Measurements from ENCODE around the gene NCKAP5.
A peak's percentile ranks its signal among the peaks of the same experiment; 100 is the strongest.

NCKAP5 gene

GRCh38 chr2:132656266-132656975, 911.8 kb downstream of the NCKAP5 start:
- no peak for TF ChIP-seq L3MBTL2 (conservative IDR thresholded peaks at IDR 0.05)
- TF ChIP-seq HDGF (IDR thresholded peaks at IDR 0.05; ENCODE audit: borderline replicate concordance), result no peak
- TF ChIP-seq PKNOX1 (IDR thresholded peaks at IDR 0.05), result no peak
- TF ChIP-seq FOXM1 (IDR thresholded peaks at IDR 0.05; ENCODE audit: borderline replicate concordance), result no peak
- no peak for TF ChIP-seq SUZ12 (IDR thresholded peaks at IDR 0.05)
- TF ChIP-seq ARNT (IDR thresholded peaks at IDR 0.05), result no peak
- no peak for TF ChIP-seq FOXK2 (IDR thresholded peaks at IDR 0.05)
- no peak for TF ChIP-seq ZNF384 (IDR thresholded peaks at IDR 0.05)
- TF ChIP-seq TARDBP (IDR thresholded peaks at IDR 0.05), result no peak
- ChIA-PET CTCF (no interaction called here), POLR2A (no interaction called here)

GRCh38 chr2:132654968-132655367, 913.3 kb downstream of the NCKAP5 start:
- POLR2A ChIA-PET, result no interaction called here
- CTCF ChIA-PET, result no interaction called here
- DNase-seq (ENCODE audit: extremely low spot score), result no peak
- TF ChIP-seq L3MBTL2 (conservative IDR thresholded peaks at IDR 0.05) (no peak), NFRKB (IDR thresholded peaks at IDR 0.05) (no peak), TARDBP (IDR thresholded peaks at IDR 0.05) (no peak), PKNOX1 (IDR thresholded peaks at IDR 0.05) (no peak), ELF4 (IDR thresholded peaks at IDR 0.05) (no peak), BHLHE40 (IDR thresholded peaks at IDR 0.05; ENCODE audit: borderline replicate concordance) (no peak), FOXA1 (IDR thresholded peaks at IDR 0.05) (no peak), FOXK2 (IDR thresholded peaks at IDR 0.05) (no peak), ARNT (IDR thresholded peaks at IDR 0.05) (no peak), CTBP1 (IDR thresholded peaks at IDR 0.05; ENCODE audit: borderline replicate concordance) (no peak), LEF1 (IDR thresholded peaks at IDR 0.05; ENCODE audit: borderline replicate concordance) (no peak), SP1 (IDR thresholded peaks at IDR 0.05) (no peak), ZNF384 (IDR thresholded peaks at IDR 0.05) (no peak), FOXM1 (IDR thresholded peaks at IDR 0.05; ENCODE audit: borderline replicate concordance) (no peak), SUZ12 (IDR thresholded peaks at IDR 0.05) (no peak), HDGF (IDR thresholded peaks at IDR 0.05; ENCODE audit: borderline replicate concordance) (no peak)

More at GRCh38 chr2:132656266-132656975, 911.8 kb downstream of the NCKAP5 start:
- DNase-seq (ENCODE audit: extremely low spot score), result no peak

- CTCF ChIA-PET, result interaction anchor here (0.7 kb wide), 1 partner anchor 11 kb away, joined by 7 read pairs; no protein-coding TSS in a partner anchor
- DNase-seq (ENCODE audit: extremely low spot score), result no peak
- TF ChIP-seq TARDBP (IDR thresholded peaks at IDR 0.05) (no peak), CTBP1 (IDR thresholded peaks at IDR 0.05; ENCODE audit: borderline replicate concordance) (no peak), NFRKB (IDR thresholded peaks at IDR 0.05) (no peak), HDGF (IDR thresholded peaks at IDR 0.05; ENCODE audit: borderline replicate concordance) (no peak), FOXM1 (IDR thresholded peaks at IDR 0.05; ENCODE audit: borderline replicate concordance) (no peak), L3MBTL2 (conservative IDR thresholded peaks at IDR 0.05) (no peak), SUZ12 (IDR thresholded peaks at IDR 0.05) (no peak)
- POLR2A ChIA-PET, result no interaction called here
These were observed 913.9 kb downstream of the NCKAP5 start for GRCh38 chr2:132654335-132654734.

GRCh38 chr2:132652474-132652873, 915.8 kb downstream of the NCKAP5 start:
- no peak for TF ChIP-seq CTBP1 (IDR thresholded peaks at IDR 0.05; ENCODE audit: borderline replicate concordance)
- TF ChIP-seq BHLHE40 (IDR thresholded peaks at IDR 0.05; ENCODE audit: borderline replicate concordance), result no peak
- CTCF ChIA-PET, result no interaction called here
- POLR2A ChIA-PET, result no interaction called here
- no peak for DNase-seq (ENCODE audit: extremely low spot score)

GRCh38 chr2:132651115-132652045, 916.9 kb downstream of the NCKAP5 start:
- ChIA-PET CTCF (interaction anchor here (0.7 to 1.1 kb wide), 2 partner anchors 22 to 101 kb away, joined by 3 read pairs; no protein-coding TSS in a partner anchor), POLR2A (no interaction called here)
- DNase-seq (ENCODE audit: extremely low spot score), result peak; percentile 15
- TF ChIP-seq PKNOX1 (IDR thresholded peaks at IDR 0.05) (no peak), HDGF (IDR thresholded peaks at IDR 0.05; ENCODE audit: borderline replicate concordance) (no peak), NFRKB (IDR thresholded peaks at IDR 0.05) (no peak), BHLHE40 (IDR thresholded peaks at IDR 0.05; ENCODE audit: borderline replicate concordance) (no peak), FOXA1 (IDR thresholded peaks at IDR 0.05) (no peak)

GRCh38 chr2:132646540-132647108, 921.6 kb downstream of the NCKAP5 start:
- CTCF ChIA-PET, result no interaction called here
- no peak for DNase-seq (ENCODE audit: extremely low spot score)
- POLR2A ChIA-PET, result interaction anchor here (1.3 kb wide), 1 partner anchor 10 kb away, joined by 3 read pairs; no protein-coding TSS in a partner anchor
- TF ChIP-seq ZNF384 (IDR thresholded peaks at IDR 0.05) (no peak), FOXA1 (IDR thresholded peaks at IDR 0.05) (no peak), CTBP1 (IDR thresholded peaks at IDR 0.05; ENCODE audit: borderline replicate concordance) (no peak), ARNT (IDR thresholded peaks at IDR 0.05) (no peak), SP1 (IDR thresholded peaks at IDR 0.05) (no peak)

All from HEK293T (cell line).